ENCODE data around the gene TRPM2. TPM values are rescaled to one million over a fixed set of nuclear protein-coding genes. Genes with fewer than 3 reads are reported as not detected.

Gene TRPM2
- total and polyA plus RNA-seq, 2 donors (not counting 1 experiment from before 2014, with no cell fraction given), result not detected

- no peak overlapping the region for H3K9ac ChIP-seq (ENCODE audit: insufficient read depth, low read length)
- TF ChIP-seq EZH2 (IDR thresholded peaks at IDR 0.05; ENCODE audit: low read length, missing control alignments) (no peak), CTCF (conservative IDR thresholded peaks at IDR 0.05 in 1 of 2, IDR thresholded peaks at IDR 0.05 in 1 of 2; ENCODE audit: low read depth in 1 of 2, low read length in 2 of 2) (no peak)
- H3K4me2 ChIP-seq (ENCODE audit: extremely low read depth, insufficient read depth, low read length), result no peak overlapping the region
- no peak overlapping the region for H2AFZ ChIP-seq (ENCODE audit: low read length)
- H3K79me2 ChIP-seq (ENCODE audit: control insufficient read depth, insufficient read depth, low read length), result no peaks in the 10 kb centered on the region
- H3K27ac ChIP-seq (ENCODE audit: insufficient read depth, low read length), result no peak overlapping the region
- H3K36me3 ChIP-seq (ENCODE audit: control insufficient read depth, insufficient read depth, low read length), result no peaks in the 10 kb centered on the region
- H3K4me1 ChIP-seq (ENCODE audit: control insufficient read depth, extremely low read depth, insufficient read depth, low read length), result no peaks in the 10 kb centered on the region
- no peaks in the 10 kb centered on the region for H4K20me1 ChIP-seq (ENCODE audit: control insufficient read depth, extremely low read depth, insufficient read depth, low read length)
- DNase-seq (ENCODE audit: low read depth in 2 of 2), result no peak
- H3K4me3 ChIP-seq (replicated peaks in 1 of 4; ENCODE audit: control extremely low read depth in 1 of 4, insufficient read depth in 1 of 4, low read depth in 3 of 4, low read length in 4 of 4), result no peak overlapping the region
- no peaks in the 10 kb centered on the region for H3K27me3 ChIP-seq (ENCODE audit: control insufficient read depth, insufficient read depth, low read length)
- H3K9me3 ChIP-seq (ENCODE audit: control insufficient read depth, insufficient read depth, low read depth, low read length), result peaks cover 10% of the 10 kb centered on the region
These were observed 54.1 kb downstream of the TRPM2 start for GRCh38 chr21:44407493-44407892.

- Histone ChIP-seq H3K79me2 (ENCODE audit: control insufficient read depth, insufficient read depth, low read length) (no peaks in the 10 kb centered on the region), H3K27me3 (ENCODE audit: control insufficient read depth, insufficient read depth, low read length) (no peaks in the 10 kb centered on the region), H3K4me1 (ENCODE audit: control insufficient read depth, extremely low read depth, insufficient read depth, low read length) (no peaks in the 10 kb centered on the region), H3K4me2 (ENCODE audit: extremely low read depth, insufficient read depth, low read length) (no peak overlapping the region), H4K20me1 (ENCODE audit: control insufficient read depth, extremely low read depth, insufficient read depth, low read length) (no peaks in the 10 kb centered on the region), H3K36me3 (ENCODE audit: control insufficient read depth, insufficient read depth, low read length) (no peaks in the 10 kb centered on the region), H2AFZ (ENCODE audit: low read length) (no peak overlapping the region), H3K27ac (ENCODE audit: insufficient read depth, low read length) (no peak overlapping the region), H3K9me3 (ENCODE audit: control insufficient read depth, insufficient read depth, low read depth, low read length) (peaks cover 10% of the 10 kb centered on the region), H3K9ac (ENCODE audit: insufficient read depth, low read length) (no peak overlapping the region), H3K4me3 (replicated peaks in 1 of 4; ENCODE audit: control extremely low read depth in 1 of 4, insufficient read depth in 1 of 4, low read depth in 3 of 4, low read length in 4 of 4) (no peak overlapping the region)
- no peak for DNase-seq (ENCODE audit: low read depth in 2 of 2)
- TF ChIP-seq EZH2 (IDR thresholded peaks at IDR 0.05; ENCODE audit: low read length, missing control alignments) (no peak), CTCF (conservative IDR thresholded peaks at IDR 0.05 in 1 of 2, IDR thresholded peaks at IDR 0.05 in 1 of 2; ENCODE audit: low read depth in 1 of 2, low read length in 2 of 2) (no peak)
These were observed 54.8 kb downstream of the TRPM2 start for GRCh38 chr21:44408226-44408625.

GRCh38 chr21:44413566-44414290 lies 60.3 kb downstream of the TRPM2 start:
- Histone ChIP-seq H3K79me2 (ENCODE audit: control insufficient read depth, insufficient read depth, low read length) (no peaks in the 10 kb centered on the region), H3K4me2 (ENCODE audit: extremely low read depth, insufficient read depth, low read length) (no peak overlapping the region), H4K20me1 (ENCODE audit: control insufficient read depth, extremely low read depth, insufficient read depth, low read length) (no peaks in the 10 kb centered on the region), H3K4me3 (replicated peaks in 1 of 4; ENCODE audit: control extremely low read depth in 1 of 4, insufficient read depth in 1 of 4, low read depth in 3 of 4, low read length in 4 of 4) (no peak overlapping the region), H2AFZ (ENCODE audit: low read length) (no peak overlapping the region), H3K9me3 (ENCODE audit: control insufficient read depth, insufficient read depth, low read depth, low read length) (no peaks in the 10 kb centered on the region), H3K4me1 (ENCODE audit: control insufficient read depth, extremely low read depth, insufficient read depth, low read length) (no peaks in the 10 kb centered on the region), H3K27me3 (ENCODE audit: control insufficient read depth, insufficient read depth, low read length) (no peaks in the 10 kb centered on the region), H3K36me3 (ENCODE audit: control insufficient read depth, insufficient read depth, low read length) (no peaks in the 10 kb centered on the region), H3K27ac (ENCODE audit: insufficient read depth, low read length) (no peak overlapping the region), H3K9ac (ENCODE audit: insufficient read depth, low read length) (no peak overlapping the region)
- DNase-seq (ENCODE audit: low read depth in 2 of 2), result no peak
- no peak for TF ChIP-seq CTCF (conservative IDR thresholded peaks at IDR 0.05 in 1 of 2, IDR thresholded peaks at IDR 0.05 in 1 of 2; ENCODE audit: low read depth in 1 of 2, low read length in 2 of 2)
- no peak for TF ChIP-seq EZH2 (IDR thresholded peaks at IDR 0.05; ENCODE audit: low read length, missing control alignments)
